Fibroblast of skin of left quadriceps (primary cell): ENCODE measurements around the gene AQP1.

Source experiments
- DNase-seq, 2 experiments: peaks; one replicate each; pipeline ENCODE4 v3.0.0-alpha.2; 2013; ENCODE audit warnings: low read depth in 2 of 2

Gene AQP1

DNA sequence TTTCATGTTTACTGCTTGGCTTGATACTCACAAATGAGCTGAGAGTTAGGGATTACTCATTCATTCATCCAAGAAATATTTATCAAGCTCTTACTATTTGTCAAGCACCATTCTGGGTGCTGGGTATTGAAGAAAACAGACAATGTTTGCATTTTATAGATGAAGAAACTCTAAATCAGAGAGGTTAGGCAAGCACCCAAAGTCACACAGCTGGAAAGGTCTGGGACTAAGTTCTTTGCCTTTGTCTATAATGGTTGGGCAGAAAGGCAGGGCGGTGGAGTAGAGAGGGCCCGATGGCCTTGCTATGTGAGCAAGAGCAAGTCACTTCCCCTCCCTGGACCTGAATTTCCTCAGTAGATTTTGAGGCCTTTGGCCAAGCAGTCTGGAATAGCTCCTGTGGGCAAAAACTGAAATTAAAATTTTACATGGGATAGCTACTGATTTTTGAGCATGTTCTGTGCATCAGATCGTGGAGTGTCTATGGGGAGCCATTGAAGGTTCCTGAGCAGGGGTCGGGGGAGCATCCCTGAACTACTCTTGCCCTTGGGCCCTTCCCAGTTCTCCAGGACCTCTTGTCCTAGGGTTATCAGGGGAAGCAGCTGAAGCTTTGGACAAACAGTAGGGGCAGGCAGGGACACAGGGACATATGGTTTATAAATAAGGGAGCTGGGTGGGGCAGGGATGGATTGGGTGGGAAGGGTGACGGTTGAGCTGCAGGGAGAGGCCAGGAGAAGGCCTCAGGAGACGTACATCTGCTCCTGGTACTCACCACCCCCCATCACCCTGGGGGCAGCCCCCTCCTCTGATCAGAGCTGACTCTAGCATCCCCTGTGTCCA, 23.3 kb downstream of the AQP1 start:
- DNase-seq = no peak

DNA sequence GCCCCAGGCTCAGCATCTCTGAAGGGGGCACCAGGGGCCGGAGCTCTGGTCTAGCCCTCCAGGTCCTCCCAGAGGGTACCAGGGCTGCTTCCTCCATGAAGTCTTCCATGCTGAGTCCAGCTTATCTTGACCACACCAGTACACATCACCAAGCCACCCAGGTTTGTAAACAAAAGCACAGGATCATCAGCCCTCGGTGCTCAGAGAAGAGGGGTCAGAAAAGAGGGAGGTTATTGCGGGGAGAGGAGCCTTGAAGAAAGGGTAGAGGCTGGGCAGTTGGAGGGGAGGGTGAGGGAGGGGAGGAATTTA, 23.9 kb downstream of the AQP1 start:
- DNase-seq = no peak

DNA sequence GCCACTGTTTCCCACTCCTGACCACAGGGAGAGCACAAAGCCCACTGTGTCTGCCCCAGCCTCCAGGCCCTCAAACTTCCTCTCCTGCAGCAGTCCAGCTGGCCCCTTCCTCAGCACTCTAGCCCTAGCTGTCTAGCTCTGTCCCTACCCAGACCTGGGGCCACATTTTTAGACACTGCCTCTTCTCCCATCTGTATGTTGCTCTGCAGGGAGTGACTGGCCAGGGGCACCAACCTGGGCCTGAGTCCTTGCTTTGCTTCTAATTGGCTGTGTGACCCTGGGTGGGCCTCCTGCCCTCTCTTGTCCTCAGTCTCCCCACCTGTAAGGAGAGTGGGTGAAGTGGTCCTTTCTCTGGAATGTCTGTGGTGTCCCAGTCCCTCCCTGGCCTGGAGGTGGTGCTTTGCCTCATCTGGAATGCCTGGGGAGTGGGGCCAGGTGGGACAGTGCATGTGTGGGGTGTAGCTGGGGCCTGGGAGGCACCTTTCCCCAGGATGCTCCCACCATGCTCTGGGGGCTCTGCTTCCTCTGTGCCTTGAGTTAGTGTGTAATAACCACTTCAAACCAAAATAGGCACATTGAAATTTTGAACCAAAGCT, 25.1 kb downstream of the AQP1 start:
- DNase-seq = no peak

DNA sequence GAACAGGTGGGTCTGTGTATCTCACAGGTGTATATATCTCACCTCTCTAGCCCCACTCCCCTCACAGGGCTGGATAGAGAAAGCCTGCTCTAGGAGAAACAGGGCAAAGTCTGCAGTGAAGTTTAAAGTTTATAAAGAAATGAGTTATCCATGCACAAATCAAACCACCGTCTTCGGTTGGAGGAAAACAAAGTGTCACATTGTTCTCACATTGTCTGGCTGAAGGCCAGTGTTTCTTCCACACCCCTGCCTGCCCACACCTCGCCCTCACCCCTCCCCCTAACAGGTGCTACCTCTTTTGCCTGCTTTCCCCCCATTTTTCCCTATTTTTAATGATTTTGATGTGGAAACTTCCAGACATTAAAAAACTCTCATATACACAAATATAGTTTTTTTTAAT, 25.8 kb downstream of the AQP1 start:
- DNase-seq = no peak

DNA sequence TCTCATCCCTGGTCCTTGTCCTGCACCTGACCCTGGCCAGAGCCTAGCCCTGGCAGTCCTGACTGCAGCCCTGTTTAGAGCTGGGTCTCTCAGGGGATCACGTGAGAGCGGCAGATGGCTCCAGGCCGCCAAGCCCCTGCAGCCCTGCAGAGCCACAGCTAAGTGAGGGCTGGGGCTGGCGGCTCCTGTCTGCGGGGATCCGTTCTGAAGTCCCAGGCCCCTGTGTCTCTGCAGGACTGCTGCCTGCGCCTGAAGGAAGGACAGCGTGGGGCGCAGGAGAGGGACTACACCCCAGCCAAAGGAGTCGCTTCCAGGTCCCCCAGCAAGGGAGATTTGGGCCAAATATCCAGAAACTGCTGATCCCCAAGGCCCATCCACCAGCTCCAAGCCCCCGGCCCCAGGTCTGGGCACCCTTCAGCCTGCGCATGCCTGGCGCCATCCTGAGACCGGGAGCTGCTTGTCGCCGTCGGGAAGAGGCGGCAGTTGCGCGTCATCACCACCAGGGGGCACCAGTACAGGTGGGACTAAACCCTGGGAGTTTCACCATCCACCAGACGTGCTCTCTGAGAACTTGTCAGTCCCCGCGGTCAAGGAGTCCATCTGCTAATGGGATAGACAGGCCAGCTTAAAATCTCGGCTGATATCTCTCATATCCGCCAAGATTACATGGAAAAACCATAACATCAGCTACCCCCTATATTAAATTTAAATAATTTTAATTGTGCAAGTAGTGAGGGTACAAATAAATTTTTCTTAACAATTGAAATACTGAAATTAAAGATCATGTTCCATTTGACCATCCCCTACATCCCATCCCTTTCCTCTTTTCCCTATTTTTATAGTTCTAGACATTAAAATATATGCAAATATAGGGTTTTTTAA, 27.0 kb downstream of the AQP1 start:
- peak; percentile 22 to 33 for DNase-seq

DNA sequence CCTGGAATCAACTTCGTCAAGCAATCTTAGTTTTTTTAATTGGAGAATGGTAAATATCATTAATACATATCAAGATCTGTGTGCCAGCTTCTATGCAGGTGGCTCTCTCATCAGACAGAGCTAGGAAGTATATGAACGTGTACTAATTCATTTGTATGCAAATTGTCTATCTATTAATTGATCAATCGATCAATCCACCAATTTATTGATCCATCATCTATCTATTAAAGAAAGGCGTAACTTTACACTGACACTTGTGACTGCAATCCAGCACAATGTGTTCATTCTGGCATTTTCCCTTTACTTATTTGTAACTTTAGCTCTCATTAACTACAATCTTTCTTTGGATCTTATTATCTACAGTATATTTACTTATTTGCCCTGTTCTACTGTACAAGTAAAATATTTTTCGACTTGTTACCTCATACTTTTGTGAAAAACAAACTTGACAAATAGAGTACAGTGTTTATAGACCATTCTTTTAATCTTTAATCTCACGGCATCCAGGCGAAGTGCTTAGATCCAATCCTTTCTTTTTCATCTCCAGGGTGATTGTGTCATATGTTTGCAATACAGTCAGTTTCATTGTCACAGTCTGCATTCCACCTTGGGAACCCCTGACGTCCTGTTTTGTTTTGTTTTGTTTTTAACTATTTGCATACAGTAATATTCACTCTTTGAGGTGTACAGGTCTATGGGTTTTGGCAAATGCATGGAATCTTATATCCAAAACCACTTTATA, 30.1 kb downstream of the AQP1 start:
- DNase-seq = no peak

DNA sequence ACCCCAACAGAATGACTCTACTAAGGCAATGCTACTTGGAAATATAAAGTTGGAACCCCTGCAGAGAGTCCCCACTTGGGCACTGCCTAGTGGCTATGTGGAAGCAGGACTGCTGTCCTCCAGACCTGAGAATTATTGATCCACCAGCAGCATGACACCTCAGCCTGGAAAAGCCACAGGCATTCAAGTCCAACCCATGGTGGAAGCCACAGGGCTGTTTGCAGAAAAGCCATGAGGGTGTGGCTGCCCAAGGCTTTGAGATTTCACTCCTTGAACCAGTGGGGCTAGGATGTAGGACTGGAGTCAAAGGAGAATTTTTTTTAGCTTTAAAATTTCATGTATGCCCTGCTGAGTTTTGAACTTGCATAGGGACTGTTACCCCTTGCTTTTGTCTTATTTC, 38.5 kb downstream of the AQP1 start:
- DNase-seq = no peak

DNA sequence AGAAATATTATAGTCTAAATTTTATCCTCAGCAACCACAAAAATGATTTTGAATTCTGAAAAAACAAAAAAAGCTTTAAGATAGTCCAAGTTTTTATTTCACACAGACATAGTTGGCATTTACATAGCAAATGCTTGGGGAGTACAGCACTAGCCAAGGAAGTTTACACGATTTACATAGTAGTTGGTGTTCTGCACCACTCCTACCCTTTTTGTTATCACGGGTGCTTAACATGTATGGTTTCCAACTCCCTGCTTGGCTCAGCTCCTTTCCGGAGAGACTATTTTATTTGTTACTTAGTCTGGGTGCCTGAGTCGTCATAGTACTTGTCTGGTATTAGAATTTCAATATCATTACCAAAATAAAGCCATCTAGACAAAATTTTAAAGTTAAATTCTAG, 43.3 kb downstream of the AQP1 start:
- no peak for DNase-seq

DNA sequence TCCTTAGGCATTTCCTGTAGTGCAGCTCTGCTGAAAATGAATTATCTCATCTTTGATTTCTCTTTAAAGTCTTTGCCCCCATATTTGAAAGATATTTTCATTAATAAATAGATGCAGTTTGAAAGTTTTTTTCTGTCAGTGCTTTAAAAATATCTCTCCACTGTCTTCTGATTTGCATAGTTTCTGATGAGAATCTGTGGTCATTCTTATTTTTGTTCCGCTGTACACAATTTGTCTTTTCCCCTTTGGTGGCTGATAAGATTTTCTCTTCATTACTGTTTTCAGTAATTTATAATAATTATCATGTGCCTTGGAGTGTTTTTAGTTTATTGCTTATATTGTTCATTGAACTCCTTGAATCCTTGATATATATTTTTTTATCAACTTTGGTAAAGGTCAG, 45.1 kb downstream of the AQP1 start:
- DNase-seq = no peak

DNA sequence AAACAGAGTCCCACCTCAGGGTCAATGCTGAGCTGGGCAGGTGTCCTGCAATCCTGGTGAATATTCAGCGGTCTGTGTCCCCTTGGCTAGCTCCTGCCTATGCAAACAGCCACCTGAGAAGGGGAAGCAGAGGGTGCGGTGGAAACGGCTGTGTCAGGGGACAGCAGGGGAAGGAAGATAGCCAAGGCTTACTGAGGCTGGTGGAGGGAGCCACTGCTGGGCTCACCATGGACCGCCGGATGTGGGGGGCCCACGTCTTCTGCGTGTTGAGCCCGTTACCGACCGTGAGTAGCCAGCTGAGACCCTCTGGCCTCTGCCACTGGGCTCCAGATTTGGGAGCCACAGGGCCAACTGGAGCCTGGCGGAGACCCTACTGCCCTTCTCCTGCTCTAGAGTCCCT, 52.2 kb downstream of the AQP1 start, which contains the start of gene GHRHR:
GHRHR (plus strand) TSS at position 112 of the 400 bp plus-strand sequence; CDS start at position 228, 116 bp downstream.
- no peak for DNase-seq

DNA sequence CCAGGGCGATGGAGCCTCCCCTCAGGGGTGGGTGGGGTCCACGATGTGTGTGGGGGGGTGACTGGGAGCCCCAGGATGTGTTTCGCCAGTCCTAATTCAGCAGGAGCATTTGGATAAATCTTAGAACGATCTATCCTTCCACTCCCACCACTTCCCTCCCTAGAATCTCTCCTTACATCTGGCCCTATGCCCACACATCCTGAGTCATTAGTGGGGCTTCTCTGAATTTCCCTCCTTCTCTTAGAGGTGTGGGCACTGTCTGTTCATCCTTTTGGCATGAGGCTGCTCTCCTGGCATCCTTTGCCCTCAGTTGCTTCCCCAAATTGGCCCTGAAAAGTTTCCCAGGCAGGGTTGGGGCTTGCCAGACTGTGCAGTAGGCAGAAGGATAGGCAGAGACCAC, 53.7 kb downstream of the AQP1 start:
- DNase-seq = no peak

DNA sequence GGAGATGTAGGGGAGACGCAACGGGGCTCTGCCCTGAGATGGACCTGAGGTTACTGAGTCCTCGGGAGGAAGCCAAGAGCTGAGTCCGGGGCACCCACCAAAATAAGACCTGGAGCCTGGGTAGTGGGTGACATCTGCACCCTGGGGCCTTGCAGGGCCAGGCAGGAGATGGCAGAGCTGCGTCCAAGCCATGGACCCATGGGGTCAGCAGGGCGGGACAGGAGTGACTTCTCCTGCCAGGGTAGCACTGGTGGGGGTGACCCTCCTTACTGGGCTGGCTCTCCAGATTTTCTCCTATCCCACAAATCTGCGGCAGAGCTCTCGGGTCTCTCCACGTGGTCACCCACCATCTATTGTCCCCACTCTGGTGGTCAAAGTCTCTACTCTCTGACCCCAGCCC, 54.2 kb downstream of the AQP1 start:
- DNase-seq = no peak

DNA sequence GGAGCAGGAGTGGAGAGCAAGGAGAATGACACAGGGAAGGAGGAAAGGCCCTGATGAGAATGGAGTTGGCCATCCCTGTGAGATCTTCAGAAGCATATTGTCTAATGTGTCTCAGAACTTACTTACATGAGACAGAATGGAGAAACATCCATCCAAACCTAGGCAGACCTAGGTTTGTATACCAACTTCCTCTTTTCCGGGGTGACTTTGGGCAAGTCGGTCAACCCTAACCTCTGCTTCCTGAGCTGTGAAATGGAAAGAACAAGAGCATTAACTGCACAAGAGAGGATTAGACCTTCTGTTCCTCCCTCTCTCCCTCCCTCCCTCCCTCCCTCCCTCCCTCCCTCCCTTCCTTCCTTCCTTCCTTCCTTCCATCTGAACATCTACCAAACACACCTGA, 56.6 kb downstream of the AQP1 start:
- no peak for DNase-seq

DNA sequence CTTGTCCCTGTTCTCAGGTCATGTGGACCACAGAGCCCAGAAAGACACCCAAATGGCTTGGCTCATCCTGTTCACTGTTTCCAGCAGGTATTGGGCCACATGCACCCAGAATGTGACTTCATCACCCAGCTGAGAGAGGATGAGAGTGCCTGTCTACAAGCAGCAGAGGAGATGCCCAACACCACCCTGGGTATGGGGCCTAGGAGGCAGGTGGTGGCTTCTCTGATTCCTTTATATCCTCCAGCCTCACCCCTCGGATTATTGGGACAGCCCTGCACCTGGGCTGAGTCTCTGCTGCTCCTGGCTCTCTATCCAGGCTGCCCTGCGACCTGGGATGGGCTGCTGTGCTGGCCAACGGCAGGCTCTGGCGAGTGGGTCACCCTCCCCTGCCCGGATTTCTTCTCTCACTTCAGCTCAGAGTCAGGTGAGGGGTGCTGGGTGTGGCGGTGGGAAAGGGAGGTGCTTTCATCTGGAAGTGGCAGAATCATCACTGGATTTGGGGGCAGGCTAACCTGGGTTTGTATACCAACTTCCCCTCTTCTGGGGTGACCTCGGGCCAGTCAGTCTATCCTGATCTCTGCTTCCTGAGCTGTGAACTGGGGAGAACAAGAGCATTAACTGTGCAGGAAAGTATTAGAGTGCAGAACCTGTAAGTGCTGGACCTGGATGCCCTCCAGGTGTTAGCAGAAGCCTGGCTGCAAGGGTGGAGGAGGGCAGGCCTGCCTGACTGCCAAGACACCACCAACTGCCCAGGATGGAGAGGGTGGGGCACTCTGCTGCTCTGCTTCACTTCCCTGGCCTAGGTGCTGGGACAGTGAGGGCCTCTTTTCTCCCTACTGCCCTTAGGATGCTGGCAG, 57.3 kb downstream of the AQP1 start:
- no peak for DNase-seq

DNA sequence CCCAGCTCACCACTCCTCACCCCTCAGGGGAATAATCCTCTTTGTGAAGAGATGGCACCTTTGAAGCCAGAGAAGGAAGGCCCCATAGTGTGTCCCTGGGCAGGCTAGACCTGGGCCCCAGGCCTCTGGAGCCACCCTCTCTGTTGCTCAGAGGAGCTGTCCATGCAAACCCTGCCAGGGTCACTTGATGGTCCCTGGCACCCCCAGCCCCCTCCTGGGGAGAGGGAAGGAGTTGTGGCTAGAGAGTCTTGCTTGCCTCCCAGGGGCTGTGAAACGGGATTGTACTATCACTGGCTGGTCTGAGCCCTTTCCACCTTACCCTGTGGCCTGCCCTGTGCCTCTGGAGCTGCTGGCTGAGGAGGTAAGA, 57.9 kb downstream of the AQP1 start:
- no peak for DNase-seq

DNA sequence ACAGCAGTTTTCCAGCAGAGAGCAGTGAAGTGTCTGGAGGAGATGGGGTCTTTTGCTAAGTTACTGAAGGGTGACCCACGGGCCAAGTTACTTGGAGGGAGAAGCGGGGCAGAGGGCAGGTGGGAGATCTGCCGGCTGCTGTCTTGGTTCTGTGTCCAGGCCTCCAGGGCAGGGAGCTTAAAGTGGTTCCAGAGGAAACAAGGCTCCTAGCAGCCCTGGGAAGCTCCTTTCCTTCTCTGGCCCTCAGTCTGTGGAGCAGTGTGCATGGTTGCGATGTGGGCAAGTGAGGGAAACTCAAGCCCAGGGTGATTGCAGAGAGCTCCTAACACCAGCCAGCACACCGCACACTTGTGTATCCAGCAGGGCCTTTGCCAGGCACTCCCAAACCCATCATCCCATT, 58.4 kb downstream of the AQP1 start:
- no peak for DNase-seq

DNA sequence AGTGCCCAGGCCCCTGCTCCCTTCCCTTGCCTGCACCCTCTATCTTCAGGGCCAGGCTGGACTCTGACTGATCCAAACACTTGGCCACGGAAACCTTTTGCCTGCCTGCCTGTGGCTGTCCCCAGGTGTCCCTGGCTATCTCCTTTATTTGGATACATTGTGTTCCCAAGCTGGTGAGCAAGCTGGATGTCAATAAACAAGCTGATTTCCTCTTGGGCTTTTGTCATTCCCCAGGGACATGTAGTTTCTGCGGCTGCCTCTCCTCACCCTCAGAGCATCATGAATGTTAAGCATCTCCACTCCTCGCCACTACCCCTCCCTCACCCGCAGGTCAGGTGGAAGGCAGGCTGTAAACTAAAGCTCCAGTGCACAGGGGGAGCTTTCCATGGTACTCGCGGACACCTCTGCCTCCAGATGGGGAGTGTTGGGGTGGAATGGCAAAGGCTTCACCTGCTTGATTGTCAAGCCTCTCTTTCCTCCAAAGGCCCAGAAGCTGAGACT, 59.0 kb downstream of the AQP1 start:
- DNase-seq = no peak

DNA sequence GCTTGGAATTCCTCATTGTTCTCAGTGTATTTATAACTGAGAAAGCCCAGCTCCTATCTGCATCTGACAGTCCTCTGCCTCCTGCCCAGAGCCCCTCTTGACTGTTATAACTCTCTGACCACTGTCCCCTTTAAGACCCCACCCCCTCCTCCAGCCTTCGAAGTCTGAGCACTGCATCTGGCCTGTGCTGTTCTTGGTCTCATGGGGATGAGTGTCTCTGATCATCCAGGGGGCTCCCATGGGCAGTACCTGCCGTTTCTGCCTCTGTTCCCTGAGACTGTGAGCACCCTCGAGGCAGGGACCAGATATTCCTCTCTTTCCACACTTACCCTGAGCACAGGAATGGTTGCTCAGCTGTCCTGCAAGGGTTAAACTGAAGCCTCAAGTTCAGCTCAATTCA, 59.8 kb downstream of the AQP1 start:
- DNase-seq = no peak

DNA sequence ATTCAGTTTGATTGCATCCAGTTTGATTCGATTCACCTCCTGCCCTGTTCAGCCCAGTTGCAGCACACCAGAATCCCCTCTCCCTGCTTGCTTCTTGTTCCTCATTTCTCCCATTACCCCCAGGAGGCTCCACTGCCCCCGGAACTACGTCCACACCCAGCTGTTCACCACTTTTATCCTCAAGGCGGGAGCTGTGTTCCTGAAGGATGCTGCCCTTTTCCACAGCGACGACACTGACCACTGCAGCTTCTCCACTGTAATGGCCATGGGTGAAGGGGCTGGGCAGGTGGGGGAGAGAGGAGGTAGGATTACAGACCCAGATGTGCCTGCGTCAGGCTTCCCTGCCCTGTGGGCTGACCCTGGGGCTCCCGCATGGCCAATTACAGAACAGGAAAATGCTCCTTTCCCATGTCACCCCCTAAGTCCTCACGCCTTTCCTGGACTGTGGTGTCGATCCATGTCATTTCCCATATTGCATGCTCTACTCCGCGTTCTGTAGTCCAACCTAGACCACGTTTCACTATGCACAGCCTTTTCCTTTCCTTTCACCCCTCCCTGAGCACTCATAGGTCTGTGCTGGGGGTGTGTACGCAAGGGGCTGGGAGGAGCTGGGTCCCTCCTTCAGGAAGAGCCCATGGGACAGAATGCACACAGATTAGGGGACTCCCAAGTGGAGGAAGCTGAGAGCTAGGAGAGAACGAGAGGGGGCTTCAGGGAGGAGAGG, 60.3 kb downstream of the AQP1 start:
- no peak for DNase-seq

DNA sequence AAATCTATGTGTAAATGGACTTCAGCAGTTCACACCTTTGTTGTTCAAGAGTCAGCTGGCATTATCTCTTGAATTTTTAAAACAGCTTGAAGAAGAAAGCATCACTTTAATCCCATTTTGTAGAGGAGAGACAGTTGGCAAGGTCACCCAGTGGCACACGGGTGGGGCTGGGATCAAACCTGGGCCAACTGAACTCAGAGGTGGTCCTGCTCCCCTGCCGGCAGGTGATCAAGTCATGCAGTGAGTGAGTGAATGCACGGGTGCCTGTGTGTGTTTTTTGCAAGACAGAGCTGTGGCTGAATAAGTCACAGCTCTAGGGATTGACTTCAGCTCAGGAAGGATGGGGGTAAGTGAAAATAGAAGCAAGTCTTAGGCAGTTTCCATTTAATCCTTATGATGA, 61.6 kb downstream of the AQP1 start:
- no peak for DNase-seq
